ENCODE measurements around the gene WDR33.

WDR33 gene

GRCh38 chr2:127654838-127655175 is 156.2 kb downstream of the WDR33 start:
- no peak for DNase-seq (ENCODE audit: low spot score)

DNA sequence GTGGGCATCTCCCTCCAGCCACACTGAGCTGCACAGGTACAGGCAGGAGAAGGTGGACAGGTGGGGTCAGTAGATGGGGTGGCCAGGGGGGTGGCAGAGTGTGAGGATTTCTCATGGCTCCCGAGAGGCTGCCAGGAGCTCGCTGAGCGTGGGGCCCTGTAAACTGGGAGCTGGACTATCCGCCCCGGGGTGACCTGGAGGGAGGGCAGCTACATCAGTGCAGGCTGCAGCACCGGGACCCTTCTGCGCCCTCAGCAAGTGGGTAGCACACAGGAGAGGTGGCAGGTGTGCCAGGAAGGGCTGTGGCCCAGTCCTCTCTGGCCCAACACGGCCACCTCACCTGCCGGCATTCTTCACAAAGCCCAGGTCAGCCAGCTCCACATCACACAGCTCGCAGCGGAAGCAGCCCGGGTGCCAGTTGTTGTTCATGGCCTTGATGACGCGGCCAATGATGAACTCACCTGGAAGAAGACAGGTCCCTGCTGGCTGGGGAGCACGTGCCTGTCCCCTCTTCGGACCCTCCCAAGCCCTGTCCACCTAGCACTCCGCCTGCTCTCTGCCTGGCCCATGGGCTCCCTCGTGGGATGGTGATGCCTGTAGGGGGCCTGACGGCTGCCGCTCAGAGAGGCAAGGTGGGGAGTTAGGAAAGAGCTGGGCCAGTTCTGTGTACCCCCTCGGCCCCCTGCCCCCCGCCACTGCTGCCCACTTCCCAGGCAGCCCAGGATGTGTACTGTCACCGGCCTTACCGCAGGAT is 156.7 kb downstream of the WDR33 start:
- DNase-seq (ENCODE audit: low spot score) = no peak

DNA sequence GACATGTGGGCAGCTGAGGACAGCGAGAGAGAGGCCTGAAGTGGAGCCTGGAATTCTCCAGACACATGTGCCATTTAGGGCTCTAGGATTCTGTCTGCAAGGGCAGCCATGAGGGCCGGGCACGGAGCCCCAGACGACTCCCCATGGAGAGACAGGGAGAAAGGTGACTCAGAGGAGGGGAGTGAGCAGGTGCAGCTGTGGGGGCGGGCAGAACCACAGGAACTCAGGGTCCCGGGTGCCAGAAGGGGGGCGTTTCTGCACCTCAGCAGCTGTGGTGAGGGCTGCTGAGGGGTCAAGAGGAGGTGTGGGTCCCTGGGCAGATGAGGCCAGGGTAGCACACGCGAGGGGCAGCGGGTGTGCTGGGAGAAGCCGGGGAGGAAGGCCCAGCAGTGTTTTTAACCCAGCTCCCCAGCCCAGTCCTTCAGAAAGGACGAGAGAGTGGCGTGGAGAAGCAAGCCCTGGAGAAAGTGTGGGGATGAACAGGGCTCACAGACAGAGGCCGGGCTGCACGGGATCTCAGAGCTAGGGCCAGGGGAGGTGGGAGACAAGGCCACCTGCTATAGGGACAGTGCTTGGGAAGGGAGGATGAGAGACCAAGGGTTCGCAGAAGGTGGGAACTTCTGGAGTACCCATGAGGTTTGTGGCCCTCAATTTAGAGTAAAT is 157.4 kb downstream of the WDR33 start:
- DNase-seq (ENCODE audit: low spot score) = no peak

- no peak for DNase-seq (ENCODE audit: low spot score)
Measured at GRCh38 chr2:127652786-127653357, 158.1 kb downstream of the WDR33 start.

DNA sequence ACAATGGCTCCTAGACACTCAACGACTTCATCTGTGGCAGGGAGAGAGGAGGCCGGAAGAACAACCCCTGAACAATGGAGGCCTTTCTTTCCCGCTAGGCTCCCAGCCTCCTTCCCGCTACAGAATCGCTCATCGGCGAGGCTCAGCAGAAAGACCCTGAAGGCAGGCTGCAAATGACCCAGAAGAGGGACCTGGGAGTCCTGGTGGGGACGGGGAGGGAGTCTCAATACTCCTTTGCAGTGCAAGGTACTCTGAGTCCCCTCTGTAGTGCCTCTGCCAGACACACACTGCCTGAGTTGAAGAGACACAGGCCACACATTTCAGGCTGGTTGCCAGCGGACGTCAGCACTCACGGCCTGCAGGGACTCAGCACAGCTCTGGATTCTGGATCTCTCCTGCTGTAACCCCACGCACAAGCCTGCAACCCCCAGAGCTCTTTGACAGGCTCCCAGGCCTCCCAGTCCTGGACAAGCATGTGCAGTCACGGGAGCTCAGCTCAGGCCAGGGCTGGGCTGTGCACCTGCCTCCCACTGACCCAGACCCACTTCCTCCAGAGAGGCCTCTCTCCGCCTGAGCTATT is 158.9 kb downstream of the WDR33 start:
- peak; percentile 90 for DNase-seq (ENCODE audit: low spot score)

- no peak for DNase-seq (ENCODE audit: low spot score)
Measured at GRCh38 chr2:127651381-127651809, 159.6 kb downstream of the WDR33 start.

All from pons (tissue), 1 donor.